ENCODE results near the gene CBFA2T3.

The CBFA2T3 gene

GRCh38 chr16:89015271-89015859 lies 38.4 kb upstream of the CBFA2T3 start:
- TF ChIP-seq, protein P1, sequence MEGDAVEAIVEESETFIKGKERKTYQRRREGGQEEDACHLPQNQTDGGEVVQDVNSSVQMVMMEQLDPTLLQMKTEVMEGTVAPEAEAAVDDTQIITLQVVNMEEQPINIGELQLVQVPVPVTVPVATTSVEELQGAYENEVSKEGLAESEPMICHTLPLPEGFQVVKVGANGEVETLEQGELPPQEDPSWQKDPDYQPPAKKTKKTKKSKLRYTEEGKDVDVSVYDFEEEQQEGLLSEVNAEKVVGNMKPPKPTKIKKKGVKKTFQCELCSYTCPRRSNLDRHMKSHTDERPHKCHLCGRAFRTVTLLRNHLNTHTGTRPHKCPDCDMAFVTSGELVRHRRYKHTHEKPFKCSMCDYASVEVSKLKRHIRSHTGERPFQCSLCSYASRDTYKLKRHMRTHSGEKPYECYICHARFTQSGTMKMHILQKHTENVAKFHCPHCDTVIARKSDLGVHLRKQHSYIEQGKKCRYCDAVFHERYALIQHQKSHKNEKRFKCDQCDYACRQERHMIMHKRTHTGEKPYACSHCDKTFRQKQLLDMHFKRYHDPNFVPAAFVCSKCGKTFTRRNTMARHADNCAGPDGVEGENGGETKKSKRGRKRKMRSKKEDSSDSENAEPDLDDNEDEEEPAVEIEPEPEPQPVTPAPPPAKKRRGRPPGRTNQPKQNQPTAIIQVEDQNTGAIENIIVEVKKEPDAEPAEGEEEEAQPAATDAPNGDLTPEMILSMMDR (IDR thresholded peaks at IDR 0.05): no peak
- DNase-seq (ENCODE audit: low spot score): no peak
- H3K27ac ChIP-seq: no peak overlapping the region
- H3K4me3 ChIP-seq: no peak overlapping the region

- TF ChIP-seq, protein P1 (IDR thresholded peaks at IDR 0.05): no peak
- no peak for DNase-seq (ENCODE audit: low spot score)
- Histone ChIP-seq H3K27ac (no peak overlapping the region), H3K4me3 (no peak overlapping the region)
These were observed 37.6 kb upstream of the CBFA2T3 start for GRCh38 chr16:89014403-89015230.

- H3K27ac ChIP-seq: no peak overlapping the region
- DNase-seq (ENCODE audit: low spot score): no peak
- TF ChIP-seq, protein P1 (IDR thresholded peaks at IDR 0.05): no peak
- H3K4me3 ChIP-seq: no peak overlapping the region
These were observed 36.8 kb upstream of the CBFA2T3 start for GRCh38 chr16:89013692-89014402.

- no peak overlapping the region for H3K27ac ChIP-seq
- no peak for DNase-seq (ENCODE audit: low spot score)
- H3K4me3 ChIP-seq: no peak overlapping the region
- TF ChIP-seq, protein P1 (IDR thresholded peaks at IDR 0.05): no peak
These were observed 36.1 kb upstream of the CBFA2T3 start for GRCh38 chr16:89013111-89013510.

DNA sequence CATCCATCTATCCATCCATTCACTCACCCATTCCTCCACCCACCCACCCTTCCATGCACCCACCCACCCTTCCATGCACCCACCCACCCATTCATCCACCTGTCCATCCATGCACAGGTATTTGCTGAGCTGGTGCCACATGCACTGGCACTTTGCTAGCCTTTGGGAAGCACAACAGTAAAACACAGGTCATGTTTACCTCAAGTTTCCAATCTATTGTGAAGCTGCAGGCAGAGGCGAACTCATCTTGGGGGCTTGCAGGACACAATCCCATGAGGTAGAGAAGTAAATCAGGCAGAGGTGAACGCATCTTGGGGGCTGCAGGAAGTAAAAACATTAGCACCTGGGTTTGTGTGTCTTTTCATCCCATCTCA lies 35.6 kb upstream of the CBFA2T3 start:
- H3K4me3 ChIP-seq: no peak overlapping the region
- TF ChIP-seq, protein P1 (IDR thresholded peaks at IDR 0.05): no peak
- no peak overlapping the region for H3K27ac ChIP-seq
- no peak for DNase-seq (ENCODE audit: low spot score)

- Histone ChIP-seq H3K4me3 (no peak overlapping the region), H3K27ac (no peak overlapping the region)
- no peak for DNase-seq (ENCODE audit: low spot score)
- TF ChIP-seq, protein P1 (IDR thresholded peaks at IDR 0.05): no peak
These were observed 35.1 kb upstream of the CBFA2T3 start for GRCh38 chr16:89011909-89012621.
